ENCODE measurements around the gene DYNC2H1.

DYNC2H1 gene

GRCh38 chr11:103354656-103355055 lies 245.4 kb downstream of the DYNC2H1 start:
- no peak overlapping the region for H3K9ac ChIP-seq (ENCODE audit: low read length)
- H3K79me2 ChIP-seq (ENCODE audit: low read length) = no peaks in the 10 kb centered on the region
- no peak overlapping the region for H3K27ac ChIP-seq (ENCODE audit: low read length)
- H3K4me2 ChIP-seq (ENCODE audit: low read length) = no peak overlapping the region
- no peaks in the 10 kb centered on the region for H4K20me1 ChIP-seq (ENCODE audit: insufficient read depth, low read length)
- TF ChIP-seq CTCF (IDR thresholded peaks at IDR 0.05; ENCODE audit: low read depth, low read length) (no peak), EZH2phosphoT487 (IDR thresholded peaks at IDR 0.05; ENCODE audit: low read depth) (no peak)
- H2AFZ ChIP-seq (ENCODE audit: low read depth, low read length) = no peak overlapping the region
- no peaks in the 10 kb centered on the region for H3K36me3 ChIP-seq (replicated peaks; ENCODE audit: low read depth, low read length)
- H3K4me1 ChIP-seq (ENCODE audit: low read length) = no peaks in the 10 kb centered on the region
- no peaks in the 10 kb centered on the region for H3K9me3 ChIP-seq (ENCODE audit: insufficient read depth, low read length)
- no peak overlapping the region for H3K4me3 ChIP-seq (ENCODE audit: low read length)
- no peaks in the 10 kb centered on the region for H3K27me3 ChIP-seq (ENCODE audit: low read depth, low read length)

GRCh38 chr11:103358251-103358650 lies 249.0 kb downstream of the DYNC2H1 start:
- H3K4me1 ChIP-seq (ENCODE audit: low read length) = no peaks in the 10 kb centered on the region
- no peaks in the 10 kb centered on the region for H4K20me1 ChIP-seq (ENCODE audit: insufficient read depth, low read length)
- H3K79me2 ChIP-seq (ENCODE audit: low read length) = no peaks in the 10 kb centered on the region
- H3K9me3 ChIP-seq (ENCODE audit: insufficient read depth, low read length) = no peaks in the 10 kb centered on the region
- no peak overlapping the region for H3K4me2 ChIP-seq (ENCODE audit: low read length)
- H3K4me3 ChIP-seq (ENCODE audit: low read length) = no peak overlapping the region
- no peak overlapping the region for H2AFZ ChIP-seq (ENCODE audit: low read depth, low read length)
- H3K36me3 ChIP-seq (replicated peaks; ENCODE audit: low read depth, low read length) = no peaks in the 10 kb centered on the region
- no peaks in the 10 kb centered on the region for H3K27me3 ChIP-seq (ENCODE audit: low read depth, low read length)
- H3K9ac ChIP-seq (ENCODE audit: low read length) = no peak overlapping the region
- no peak for TF ChIP-seq EZH2phosphoT487 (IDR thresholded peaks at IDR 0.05; ENCODE audit: low read depth)
- TF ChIP-seq CTCF (IDR thresholded peaks at IDR 0.05; ENCODE audit: low read depth, low read length) = no peak
- no peak overlapping the region for H3K27ac ChIP-seq (ENCODE audit: low read length)

GRCh38 chr11:103359216-103359615 lies 250.0 kb downstream of the DYNC2H1 start:
- no peaks in the 10 kb centered on the region for H3K36me3 ChIP-seq (replicated peaks; ENCODE audit: low read depth, low read length)
- no peak overlapping the region for H3K4me2 ChIP-seq (ENCODE audit: low read length)
- no peaks in the 10 kb centered on the region for H4K20me1 ChIP-seq (ENCODE audit: insufficient read depth, low read length)
- no peak overlapping the region for H3K9ac ChIP-seq (ENCODE audit: low read length)
- H3K4me3 ChIP-seq (ENCODE audit: low read length) = no peak overlapping the region
- no peak overlapping the region for H2AFZ ChIP-seq (ENCODE audit: low read depth, low read length)
- no peak overlapping the region for H3K27ac ChIP-seq (ENCODE audit: low read length)
- TF ChIP-seq CTCF (IDR thresholded peaks at IDR 0.05; ENCODE audit: low read depth, low read length) = no peak
- no peak for TF ChIP-seq EZH2phosphoT487 (IDR thresholded peaks at IDR 0.05; ENCODE audit: low read depth)
- H3K9me3 ChIP-seq (ENCODE audit: insufficient read depth, low read length) = no peaks in the 10 kb centered on the region
- no peaks in the 10 kb centered on the region for H3K27me3 ChIP-seq (ENCODE audit: low read depth, low read length)
- no peaks in the 10 kb centered on the region for H3K4me1 ChIP-seq (ENCODE audit: low read length)
- no peaks in the 10 kb centered on the region for H3K79me2 ChIP-seq (ENCODE audit: low read length)

DNA sequence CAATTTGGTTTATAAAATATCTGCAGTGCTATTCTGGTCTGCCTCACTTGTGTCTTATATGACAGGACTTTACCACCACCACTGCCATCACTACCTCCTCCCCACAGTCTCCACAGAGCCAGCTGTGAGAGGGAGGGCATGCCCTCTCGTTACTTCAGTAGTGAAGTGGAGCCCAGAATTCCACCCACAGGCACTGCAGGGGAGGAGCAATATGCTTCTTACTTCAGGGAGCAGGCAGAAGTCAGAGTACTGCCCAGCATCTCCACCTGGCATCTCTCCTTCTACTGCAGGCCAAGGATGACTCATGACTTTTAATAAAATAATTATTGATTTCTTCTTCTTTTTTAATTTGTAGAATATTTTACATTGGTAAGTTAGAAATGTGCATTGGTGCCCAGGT lies 255.5 kb downstream of the DYNC2H1 start:
- Histone ChIP-seq H3K4me2 (ENCODE audit: low read length) (no peak overlapping the region), H3K4me1 (ENCODE audit: low read length) (no peaks in the 10 kb centered on the region), H3K27ac (ENCODE audit: low read length) (no peak overlapping the region), H3K36me3 (replicated peaks; ENCODE audit: low read depth, low read length) (no peaks in the 10 kb centered on the region), H3K27me3 (ENCODE audit: low read depth, low read length) (no peaks in the 10 kb centered on the region), H2AFZ (ENCODE audit: low read depth, low read length) (no peak overlapping the region), H3K4me3 (ENCODE audit: low read length) (no peak overlapping the region), H3K9me3 (ENCODE audit: insufficient read depth, low read length) (no peaks in the 10 kb centered on the region), H3K79me2 (ENCODE audit: low read length) (no peaks in the 10 kb centered on the region), H4K20me1 (ENCODE audit: insufficient read depth, low read length) (no peaks in the 10 kb centered on the region), H3K9ac (ENCODE audit: low read length) (no peak overlapping the region)
- TF ChIP-seq EZH2phosphoT487 (IDR thresholded peaks at IDR 0.05; ENCODE audit: low read depth) (no peak), CTCF (IDR thresholded peaks at IDR 0.05; ENCODE audit: low read depth, low read length) (no peak)
